ENCODE measurements around the gene ARF6. TPM values are rescaled to one million over a fixed set of nuclear protein-coding genes. Genes with fewer than 3 reads are reported as not detected.
A peak's percentile ranks its signal among the peaks of the same experiment; 100 is the strongest.

Gene ARF6
- polyA plus RNA-seq, 1 of the 3 experiments (the other 2 are of a cell fraction) = 45.2 TPM

- Histone ChIP-seq H3K4me1 (ENCODE audit: control insufficient read depth in 1 of 2, insufficient read depth in 2 of 2, low read depth in 1 of 2, low read length in 1 of 2) (peaks cover 3 to 5% of the 10 kb centered on the region in 2 experiments; a peak in 1 of 4 replicates), H3K9me2 (no peaks in the 10 kb centered on the region), H4K20me1 (ENCODE audit: insufficient read depth) (no peaks in the 10 kb centered on the region), H3F3A (replicated peaks; ENCODE audit: insufficient read depth) (peaks cover 28% of the 10 kb centered on the region), H3K36me3 (replicated peaks in 1 of 2; ENCODE audit: control insufficient read depth in 1 of 2, insufficient read depth in 2 of 2, low read length in 1 of 2) (no peaks in the 10 kb centered on the region), H3K9me3 (no peaks in the 10 kb centered on the region), H3K27me3 (ENCODE audit: insufficient read depth) (no peaks in the 10 kb centered on the region), H3K4me2 (peak overlapping the region; percentile 87), H2AFZ (ENCODE audit: low read depth) (peak overlapping the region; percentile 97), H3K79me2 (ENCODE audit: insufficient read depth) (peaks cover 13% of the 10 kb centered on the region), H3K4me3 (ENCODE audit: low read depth in 2 of 2, low read length in 1 of 2) (peak overlapping the region; percentile 59 to 73), H3K27ac (ENCODE audit: low read depth in 2 of 2, low read length in 1 of 2) (peak overlapping the region; percentile 74 to 75), H3K9ac (peak overlapping the region; percentile 81)
- peak; percentile 96 for DNase-seq
- ChIA-PET POLR2A (interaction anchor here (1.0 kb wide), 1 partner anchor 239 kb away, joined by 4 read pairs; no protein-coding TSS in a partner anchor), CTCF (interaction anchor here (0.7 to 12.1 kb wide), 5 partner anchors 12 to 235 kb away, joined by 3 to 204 read pairs (median 7); partner anchors contain the start of gene NEMF)
- WGBS (ENCODE audit: low lambda C conversion rate) = 5% methylated on average over 32 of the region's 57 CpGs
- TF ChIP-seq, protein P1, sequence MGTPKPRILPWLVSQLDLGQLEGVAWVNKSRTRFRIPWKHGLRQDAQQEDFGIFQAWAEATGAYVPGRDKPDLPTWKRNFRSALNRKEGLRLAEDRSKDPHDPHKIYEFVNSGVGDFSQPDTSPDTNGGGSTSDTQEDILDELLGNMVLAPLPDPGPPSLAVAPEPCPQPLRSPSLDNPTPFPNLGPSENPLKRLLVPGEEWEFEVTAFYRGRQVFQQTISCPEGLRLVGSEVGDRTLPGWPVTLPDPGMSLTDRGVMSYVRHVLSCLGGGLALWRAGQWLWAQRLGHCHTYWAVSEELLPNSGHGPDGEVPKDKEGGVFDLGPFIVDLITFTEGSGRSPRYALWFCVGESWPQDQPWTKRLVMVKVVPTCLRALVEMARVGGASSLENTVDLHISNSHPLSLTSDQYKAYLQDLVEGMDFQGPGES (IDR thresholded peaks at IDR 0.05; ENCODE audit: low read depth, low read length) = no peak
- TF ChIP-seq POLR2AphosphoS5 (IDR thresholded peaks at IDR 0.05; ENCODE audit: low read depth, low read length) = peak; percentile 59
- TF ChIP-seq, protein P2, sequence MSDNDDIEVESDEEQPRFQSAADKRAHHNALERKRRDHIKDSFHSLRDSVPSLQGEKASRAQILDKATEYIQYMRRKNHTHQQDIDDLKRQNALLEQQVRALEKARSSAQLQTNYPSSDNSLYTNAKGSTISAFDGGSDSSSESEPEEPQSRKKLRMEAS (IDR thresholded peaks at IDR 0.05; ENCODE audit: low read depth) = peak; percentile 22; the same call in 1 of the 2 replicates
- no peak for TF ChIP-seq GABPA (IDR thresholded peaks at IDR 0.05; ENCODE audit: low read depth)
- no peak for TF ChIP-seq FOXJ3 (CRISPR knock-in tag; IDR thresholded peaks at IDR 0.05)
- no peak for TF ChIP-seq RFX5 (IDR thresholded peaks at IDR 0.05; ENCODE audit: low read length)
- TF ChIP-seq EP300 (IDR thresholded peaks at IDR 0.05; ENCODE audit: borderline replicate concordance in 1 of 2, low read depth in 1 of 2, low read length in 1 of 2) = no peak
- TF ChIP-seq, protein P3, sequence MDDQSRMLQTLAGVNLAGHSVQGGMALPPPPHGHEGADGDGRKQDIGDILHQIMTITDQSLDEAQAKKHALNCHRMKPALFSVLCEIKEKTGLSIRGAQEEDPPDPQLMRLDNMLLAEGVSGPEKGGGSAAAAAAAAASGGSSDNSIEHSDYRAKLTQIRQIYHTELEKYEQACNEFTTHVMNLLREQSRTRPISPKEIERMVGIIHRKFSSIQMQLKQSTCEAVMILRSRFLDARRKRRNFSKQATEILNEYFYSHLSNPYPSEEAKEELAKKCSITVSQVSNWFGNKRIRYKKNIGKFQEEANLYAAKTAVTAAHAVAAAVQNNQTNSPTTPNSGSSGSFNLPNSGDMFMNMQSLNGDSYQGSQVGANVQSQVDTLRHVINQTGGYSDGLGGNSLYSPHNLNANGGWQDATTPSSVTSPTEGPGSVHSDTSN (IDR thresholded peaks at IDR 0.05) = peak; percentile 35; the same call in 1 of the 2 replicates
- TF ChIP-seq CHD2 (IDR thresholded peaks at IDR 0.05; ENCODE audit: low read length, partially characterized antibody) = no peak
- no peak for TF ChIP-seq NRF1 (IDR thresholded peaks at IDR 0.05; ENCODE audit: low read depth, low read length)
- TF ChIP-seq, protein P4, sequence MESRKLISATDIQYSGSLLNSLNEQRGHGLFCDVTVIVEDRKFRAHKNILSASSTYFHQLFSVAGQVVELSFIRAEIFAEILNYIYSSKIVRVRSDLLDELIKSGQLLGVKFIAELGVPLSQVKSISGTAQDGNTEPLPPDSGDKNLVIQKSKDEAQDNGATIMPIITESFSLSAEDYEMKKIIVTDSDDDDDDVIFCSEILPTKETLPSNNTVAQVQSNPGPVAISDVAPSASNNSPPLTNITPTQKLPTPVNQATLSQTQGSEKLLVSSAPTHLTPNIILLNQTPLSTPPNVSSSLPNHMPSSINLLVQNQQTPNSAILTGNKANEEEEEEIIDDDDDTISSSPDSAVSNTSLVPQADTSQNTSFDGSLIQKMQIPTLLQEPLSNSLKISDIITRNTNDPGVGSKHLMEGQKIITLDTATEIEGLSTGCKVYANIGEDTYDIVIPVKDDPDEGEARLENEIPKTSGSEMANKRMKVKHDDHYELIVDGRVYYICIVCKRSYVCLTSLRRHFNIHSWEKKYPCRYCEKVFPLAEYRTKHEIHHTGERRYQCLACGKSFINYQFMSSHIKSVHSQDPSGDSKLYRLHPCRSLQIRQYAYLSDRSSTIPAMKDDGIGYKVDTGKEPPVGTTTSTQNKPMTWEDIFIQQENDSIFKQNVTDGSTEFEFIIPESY (IDR thresholded peaks at IDR 0.05; ENCODE audit: borderline replicate concordance, low read depth) = no peak
- no peak for TF ChIP-seq FOSL2 (IDR thresholded peaks at IDR 0.05; ENCODE audit: borderline replicate concordance, low read depth)
- no peak for TF ChIP-seq ELF1 (IDR thresholded peaks at IDR 0.05)
- no peak for TF ChIP-seq FOXM1 (IDR thresholded peaks at IDR 0.05; ENCODE audit: low read depth)
- no peak for TF ChIP-seq GATA2 (CRISPR knock-in tag; IDR thresholded peaks at IDR 0.05)
- TF ChIP-seq USF1 (IDR thresholded peaks at IDR 0.05; ENCODE audit: borderline replicate concordance, low read depth) = no peak
- no peak; the same call in 1 of the 2 replicates for TF ChIP-seq TCF12 (IDR thresholded peaks at IDR 0.05)
- no peak for TF ChIP-seq JUND (IDR thresholded peaks at IDR 0.05)
- no peak for TF ChIP-seq EZH2phosphoT487 (IDR thresholded peaks at IDR 0.05; ENCODE audit: borderline replicate concordance, low read depth)
- TF ChIP-seq, protein P5, sequence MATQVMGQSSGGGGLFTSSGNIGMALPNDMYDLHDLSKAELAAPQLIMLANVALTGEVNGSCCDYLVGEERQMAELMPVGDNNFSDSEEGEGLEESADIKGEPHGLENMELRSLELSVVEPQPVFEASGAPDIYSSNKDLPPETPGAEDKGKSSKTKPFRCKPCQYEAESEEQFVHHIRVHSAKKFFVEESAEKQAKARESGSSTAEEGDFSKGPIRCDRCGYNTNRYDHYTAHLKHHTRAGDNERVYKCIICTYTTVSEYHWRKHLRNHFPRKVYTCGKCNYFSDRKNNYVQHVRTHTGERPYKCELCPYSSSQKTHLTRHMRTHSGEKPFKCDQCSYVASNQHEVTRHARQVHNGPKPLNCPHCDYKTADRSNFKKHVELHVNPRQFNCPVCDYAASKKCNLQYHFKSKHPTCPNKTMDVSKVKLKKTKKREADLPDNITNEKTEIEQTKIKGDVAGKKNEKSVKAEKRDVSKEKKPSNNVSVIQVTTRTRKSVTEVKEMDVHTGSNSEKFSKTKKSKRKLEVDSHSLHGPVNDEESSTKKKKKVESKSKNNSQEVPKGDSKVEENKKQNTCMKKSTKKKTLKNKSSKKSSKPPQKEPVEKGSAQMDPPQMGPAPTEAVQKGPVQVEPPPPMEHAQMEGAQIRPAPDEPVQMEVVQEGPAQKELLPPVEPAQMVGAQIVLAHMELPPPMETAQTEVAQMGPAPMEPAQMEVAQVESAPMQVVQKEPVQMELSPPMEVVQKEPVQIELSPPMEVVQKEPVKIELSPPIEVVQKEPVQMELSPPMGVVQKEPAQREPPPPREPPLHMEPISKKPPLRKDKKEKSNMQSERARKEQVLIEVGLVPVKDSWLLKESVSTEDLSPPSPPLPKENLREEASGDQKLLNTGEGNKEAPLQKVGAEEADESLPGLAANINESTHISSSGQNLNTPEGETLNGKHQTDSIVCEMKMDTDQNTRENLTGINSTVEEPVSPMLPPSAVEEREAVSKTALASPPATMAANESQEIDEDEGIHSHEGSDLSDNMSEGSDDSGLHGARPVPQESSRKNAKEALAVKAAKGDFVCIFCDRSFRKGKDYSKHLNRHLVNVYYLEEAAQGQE (IDR thresholded peaks at IDR 0.05; ENCODE audit: low read depth, low read length) = peak; percentile 36; the same call in 1 of the 2 replicates
- TF ChIP-seq MXI1 (IDR thresholded peaks at IDR 0.05; ENCODE audit: low read depth, low read length) = peak; percentile 80; the same call in 1 of the 2 replicates
- peak; percentile 40; the same call in 1 of the 2 replicates for TF ChIP-seq NFIC (IDR thresholded peaks at IDR 0.05; ENCODE audit: borderline replicate concordance)
- TF ChIP-seq MEF2A (IDR thresholded peaks at IDR 0.05; ENCODE audit: borderline replicate concordance, low read depth) = no peak
- no peak for TF ChIP-seq TEAD4 (IDR thresholded peaks at IDR 0.05; ENCODE audit: borderline replicate concordance, insufficient read depth)
These were observed 24.8 kb upstream of the ARF6 start for GRCh38 chr14:49867831-49868719.
